UCSD-AML1 (cell line): Measurements from ENCODE around the gene EYS.

ENCODE experiments used
- DNase-seq: peaks from one replicate; lab custom pipeline; 2025; ENCODE audit not compliant: unreplicated experiment; lab: John Stamatoyannopoulos, UW

Gene EYS

DNA sequence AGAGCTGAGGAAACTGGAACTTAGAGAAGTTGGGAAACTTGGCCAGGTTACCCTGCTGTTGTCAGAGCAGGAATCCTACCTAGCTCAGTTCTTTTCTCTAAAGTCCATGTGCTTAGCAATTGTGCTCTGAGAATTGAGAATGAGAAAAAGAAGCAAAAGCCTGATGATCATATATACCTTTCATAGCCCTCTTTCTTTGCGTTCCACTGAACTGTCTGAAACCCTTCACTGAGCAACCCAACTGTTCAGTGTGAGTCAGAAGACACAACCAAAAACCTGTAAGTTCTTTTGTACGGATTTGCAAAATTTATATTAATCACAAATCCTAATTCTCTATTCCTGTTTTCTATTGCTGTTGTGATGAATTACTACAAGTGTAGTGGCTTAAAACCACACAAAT is 1990.9 kb downstream of the EYS start:
- no peak for DNase-seq

DNA sequence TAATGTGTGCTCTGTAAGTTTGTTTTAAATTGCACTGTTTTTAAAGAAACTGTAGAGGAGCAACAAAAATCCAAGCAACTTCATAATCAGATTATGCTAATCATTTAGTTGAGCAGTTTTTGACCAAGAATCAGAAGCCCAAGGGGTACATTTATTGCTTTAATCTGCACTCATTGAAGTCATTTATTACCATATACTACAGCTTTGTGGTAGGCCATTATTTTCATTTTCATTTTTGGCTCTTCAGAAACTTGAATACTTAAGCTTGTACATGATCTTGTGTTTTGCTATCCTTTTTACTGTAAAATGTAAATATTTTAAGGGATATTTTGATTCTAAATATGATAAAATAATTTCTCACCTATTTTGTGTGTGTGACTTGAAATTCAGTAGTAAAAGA is 1992.9 kb downstream of the EYS start:
- DNase-seq = no peak

DNA sequence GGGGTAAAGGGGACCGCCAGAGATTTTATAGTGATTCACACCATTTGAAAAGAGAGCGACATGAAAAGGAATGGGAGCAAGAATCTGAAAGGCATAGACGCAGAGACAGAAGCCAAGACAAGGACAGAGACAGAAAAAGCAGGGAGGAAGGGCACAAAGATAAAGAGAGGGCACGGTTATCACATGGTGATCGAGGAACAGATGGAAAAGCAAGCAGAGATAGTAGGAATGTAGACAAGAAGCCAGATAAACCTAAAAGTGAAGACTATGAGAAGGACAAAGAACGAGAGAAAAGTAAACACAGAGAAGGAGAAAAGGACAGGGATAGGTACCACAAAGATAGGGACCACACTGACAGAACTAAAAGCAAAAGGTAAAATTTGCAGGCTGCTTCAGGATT is 1993.7 kb downstream of the EYS start:
- no peak for DNase-seq

DNA sequence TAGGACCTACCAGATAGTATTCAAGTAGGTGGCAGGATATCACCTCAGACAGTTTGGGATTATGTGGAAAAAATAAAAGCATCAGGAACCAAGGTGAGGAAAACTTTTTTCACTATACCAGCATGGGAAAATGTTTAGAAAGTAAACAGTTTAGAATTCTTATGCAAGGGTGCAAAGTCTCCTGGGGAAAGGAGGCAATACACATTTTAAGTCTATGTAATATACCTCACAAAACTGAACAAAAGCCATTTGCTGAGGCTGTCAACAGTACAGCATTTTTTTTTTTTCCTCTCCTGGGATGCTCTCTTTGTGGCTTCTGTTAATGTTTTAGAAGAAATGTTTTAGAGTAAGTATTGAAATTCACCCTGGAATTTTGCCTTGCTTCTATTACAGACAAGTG is 1997.9 kb downstream of the EYS start:
- DNase-seq = no peak

DNA sequence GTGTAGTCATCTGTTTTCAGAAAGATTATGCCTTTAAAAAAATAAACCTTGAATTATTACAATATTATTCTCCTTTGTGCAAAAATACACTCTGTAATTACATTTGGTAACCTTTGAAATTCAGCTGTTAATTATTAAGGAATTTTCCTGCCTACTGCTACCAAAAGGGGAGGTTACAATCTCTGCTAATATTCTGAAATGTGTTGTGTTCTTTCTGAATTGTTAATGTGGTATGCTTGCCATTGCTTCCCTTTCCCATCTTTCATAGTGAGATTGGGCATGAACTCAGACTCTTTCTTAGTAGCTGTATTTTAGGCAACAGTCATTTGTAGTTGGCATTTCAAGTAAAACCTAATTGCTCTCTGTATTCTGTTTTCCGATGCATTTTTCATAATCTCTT is 1998.4 kb downstream of the EYS start:
- no peak for DNase-seq

DNA sequence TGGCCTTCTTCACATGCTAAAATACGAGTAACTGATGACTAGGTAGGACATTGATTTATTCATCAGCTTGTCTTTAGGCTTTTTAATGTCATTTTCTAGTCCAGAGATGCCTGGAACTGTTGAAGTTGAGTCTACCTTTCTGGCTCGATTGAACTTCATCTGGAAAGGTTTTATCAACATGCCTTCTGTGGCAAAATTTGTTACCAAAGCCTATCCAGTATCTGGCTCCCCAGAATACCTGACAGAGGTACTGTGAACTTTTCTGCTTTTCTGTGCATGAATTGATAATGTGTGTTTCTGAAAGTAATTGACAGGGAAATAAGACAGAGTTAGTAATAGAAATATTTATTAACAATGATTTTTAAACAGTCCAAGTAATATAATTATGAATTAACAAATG is 2000.4 kb downstream of the EYS start:
- no peak for DNase-seq

DNA sequence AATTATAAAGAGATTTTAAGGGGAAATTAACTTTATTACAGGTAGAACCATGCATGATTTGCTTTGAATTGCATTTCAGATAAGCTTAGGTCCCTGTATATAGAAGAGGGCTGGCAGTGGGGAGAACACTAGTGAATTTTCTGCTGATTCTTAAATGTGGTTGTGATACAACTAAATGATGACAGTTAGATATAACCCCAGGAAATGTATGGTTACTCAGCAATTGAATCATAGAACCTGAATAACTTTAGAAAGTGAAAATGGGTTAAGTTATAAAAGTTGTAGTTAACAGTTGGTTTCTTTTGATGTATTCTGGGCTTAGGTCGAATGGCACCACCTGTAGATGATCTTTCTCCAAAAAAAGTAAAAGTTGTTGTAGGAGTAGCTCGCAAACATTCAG is 2001.3 kb downstream of the EYS start:
- no peak for DNase-seq

DNA sequence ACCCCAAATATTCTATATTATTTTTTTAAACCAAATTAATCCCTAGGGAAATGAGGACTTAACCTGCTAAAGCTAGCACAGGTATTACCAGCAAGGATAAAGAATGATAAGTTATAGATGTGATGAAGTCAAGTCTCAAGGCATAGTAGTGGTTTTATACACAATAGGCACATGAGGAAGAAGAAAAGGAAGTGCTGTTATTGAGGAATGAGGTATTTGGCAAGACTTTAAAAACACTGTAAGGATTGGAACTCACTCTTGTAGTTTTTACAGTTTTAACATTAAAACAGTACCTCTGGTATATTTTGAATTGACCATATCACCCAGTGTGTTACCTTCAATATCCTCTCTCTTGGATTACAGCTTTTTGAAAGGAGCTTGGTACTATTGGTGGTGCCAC is 2016.8 kb downstream of the EYS start:
- no peak for DNase-seq

DNA sequence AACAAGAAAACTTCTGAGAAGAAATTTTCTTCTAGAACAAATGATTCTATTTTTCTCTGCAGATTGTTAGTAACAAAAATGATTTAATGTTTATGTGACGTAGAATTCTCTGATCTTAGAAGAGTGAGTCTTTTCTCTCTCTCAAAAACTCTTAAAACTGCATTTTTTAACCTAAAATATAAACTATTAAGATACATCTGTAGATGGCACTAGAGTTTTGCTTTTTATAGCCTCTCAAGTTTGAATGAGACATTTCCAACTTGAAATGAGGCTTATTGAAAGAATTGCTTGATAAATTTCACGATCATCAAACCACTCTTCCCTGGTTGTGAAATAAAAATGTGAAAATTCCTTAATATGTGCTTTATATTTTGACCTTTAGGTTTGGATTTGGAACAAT is 2017.6 kb downstream of the EYS start:
- no peak for DNase-seq

DNA sequence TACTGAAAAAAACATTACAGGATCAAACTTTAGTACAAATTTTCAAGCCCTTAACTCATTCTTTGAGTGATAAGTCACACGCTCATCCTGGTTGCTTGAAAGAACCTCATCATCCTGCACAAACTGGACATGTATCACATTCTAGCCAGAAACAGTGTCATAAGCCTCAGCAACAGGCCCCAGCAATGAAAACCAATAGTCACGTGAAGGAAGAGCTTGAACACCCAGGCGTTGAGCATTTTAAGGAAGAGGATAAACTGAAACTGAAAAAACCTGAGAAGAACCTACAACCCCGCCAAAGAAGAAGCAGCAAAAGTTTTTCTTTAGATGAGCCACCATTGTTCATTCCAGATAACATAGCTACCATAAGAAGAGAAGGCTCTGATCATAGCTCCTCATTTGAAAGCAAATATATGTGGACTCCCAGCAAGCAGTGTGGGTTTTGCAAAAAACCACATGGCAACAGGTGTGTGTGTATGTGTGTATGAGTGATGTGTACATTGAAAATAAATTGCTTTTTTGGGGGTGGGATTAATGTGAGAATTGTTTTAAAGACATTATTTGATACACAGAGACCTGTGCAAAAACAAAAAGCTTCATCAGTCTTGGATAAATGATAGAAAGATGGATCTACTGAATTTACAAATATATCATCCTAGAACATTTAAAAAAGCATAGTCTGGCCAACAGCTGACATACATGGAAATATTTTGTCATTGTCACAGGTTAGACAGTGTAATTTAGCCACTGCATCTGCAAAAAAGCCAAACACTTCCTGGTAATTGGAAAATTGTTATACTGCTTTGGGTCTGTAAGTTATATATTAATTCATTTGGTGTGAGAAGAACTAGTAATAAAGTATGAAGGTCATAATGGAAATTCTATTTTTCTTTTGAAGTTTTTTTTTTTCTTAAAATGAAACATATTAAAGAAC is 2021.3 kb downstream of the EYS start:
- DNase-seq = no peak

DNA sequence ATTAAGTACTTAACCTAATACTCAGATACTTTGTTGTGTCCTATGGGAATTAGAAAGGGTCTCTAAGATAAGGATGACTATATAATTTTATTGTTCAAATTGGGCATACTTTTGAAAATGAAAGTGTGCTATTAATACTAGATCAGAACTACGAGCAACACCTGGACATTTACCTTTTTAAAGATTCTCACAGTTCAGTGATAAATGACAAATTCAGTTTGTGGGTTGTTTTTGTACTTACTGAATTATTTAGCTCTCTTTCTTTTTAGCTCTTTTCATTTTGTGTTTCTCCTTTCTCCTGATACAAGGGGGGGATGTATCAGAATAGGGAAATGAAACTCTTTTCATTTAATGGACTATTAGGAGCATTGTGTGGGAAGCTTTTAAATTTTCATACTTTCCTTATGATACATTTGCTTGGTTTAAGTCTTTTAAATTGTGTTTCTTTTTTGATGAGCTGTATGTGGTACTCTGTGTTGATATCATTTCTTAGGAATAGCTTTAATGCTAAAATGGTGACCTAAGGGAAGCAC is 2023.9 kb downstream of the EYS start:
- DNase-seq = no peak

DNA sequence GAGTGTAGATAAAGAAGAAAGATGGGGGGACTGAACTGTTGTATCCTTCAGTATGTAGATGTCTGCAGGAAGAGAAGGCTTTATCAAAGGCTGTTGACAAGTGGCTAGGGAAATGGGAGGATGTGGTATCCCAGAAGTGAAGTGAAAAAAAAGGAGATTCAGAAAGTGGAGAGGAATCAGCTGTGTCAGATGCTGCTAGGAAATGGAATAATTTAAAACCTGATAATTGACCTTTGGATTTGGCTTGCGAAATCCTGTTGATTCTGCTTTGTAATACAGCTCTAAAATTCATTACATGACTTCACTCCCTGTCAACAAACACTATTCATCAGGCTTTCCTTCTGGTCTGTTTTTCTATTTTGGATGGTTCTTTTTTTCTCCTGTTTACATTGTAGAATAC is 2029.7 kb downstream of the EYS start:
- no peak for DNase-seq

DNA sequence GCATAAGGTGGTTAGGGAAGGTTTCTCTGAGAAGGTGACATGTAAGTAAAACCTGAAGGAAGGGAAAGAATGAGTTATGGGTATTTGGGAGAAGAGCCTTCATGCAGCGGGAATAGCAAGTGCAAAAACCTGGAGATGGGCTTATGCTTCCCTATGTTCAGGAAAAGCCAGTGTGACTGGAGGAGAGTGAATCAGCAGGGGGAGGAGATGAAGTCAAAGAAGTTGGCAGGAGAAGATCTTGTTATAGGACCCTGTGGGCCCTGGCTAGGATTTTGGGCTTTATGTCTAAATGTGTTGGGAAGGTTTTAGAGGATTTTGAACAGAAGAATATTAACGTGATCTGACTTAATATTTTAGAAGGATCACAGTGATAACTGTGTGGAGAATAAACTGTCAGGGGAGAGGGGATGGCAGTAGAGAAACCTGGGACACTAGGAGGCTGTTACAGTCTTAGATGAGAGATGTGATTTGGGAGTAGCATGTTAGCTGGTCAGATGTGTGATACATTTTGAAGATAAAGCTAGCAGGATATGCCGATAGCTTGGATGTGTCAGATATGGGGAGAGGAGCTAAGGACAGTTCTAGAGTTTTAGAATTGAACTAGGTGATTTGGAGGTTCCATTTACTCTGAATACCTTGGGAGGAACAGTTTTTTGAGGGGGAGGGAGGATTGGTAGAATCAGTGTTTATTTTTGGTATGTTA is 2030.5 kb downstream of the EYS start:
- DNase-seq = no peak

DNA sequence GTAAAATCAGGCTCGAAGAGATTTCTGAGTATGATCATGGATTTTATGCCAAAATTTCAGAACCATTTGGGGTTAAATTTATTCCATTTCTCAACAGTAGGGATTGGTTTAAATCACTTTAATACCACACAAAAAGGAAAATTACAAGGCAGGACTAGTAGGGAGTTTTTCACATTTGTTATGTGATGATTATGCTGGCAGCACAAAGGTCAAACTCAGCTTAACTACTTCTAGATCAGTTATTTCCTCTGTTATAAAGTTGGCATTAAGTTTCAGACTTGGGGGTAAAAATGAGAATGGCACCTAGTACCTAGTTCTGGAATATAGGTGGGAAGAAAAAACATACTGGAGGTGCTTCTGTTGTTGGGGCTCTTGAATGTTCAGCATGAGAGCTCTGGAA is 2031.9 kb downstream of the EYS start:
- DNase-seq = no peak

DNA sequence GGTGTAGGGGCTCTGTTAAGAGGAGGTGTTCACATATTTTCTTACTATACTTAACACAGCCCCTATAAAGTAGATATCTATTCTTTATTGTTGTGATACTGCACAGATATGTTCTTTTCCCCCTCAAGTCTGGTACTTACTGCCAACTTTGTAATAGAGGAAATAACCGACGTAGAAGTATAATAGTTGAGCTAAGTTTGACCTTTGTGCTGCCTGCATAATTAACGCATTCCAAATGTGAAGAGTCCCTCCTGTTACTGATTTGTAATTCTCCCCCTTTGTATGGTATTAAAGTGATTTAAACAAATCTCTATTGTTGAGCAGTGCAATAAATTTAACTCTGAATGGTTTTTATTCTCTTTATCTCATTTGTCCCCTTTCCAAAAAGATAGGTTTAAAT is 2032.4 kb downstream of the EYS start:
- no peak for DNase-seq

DNA sequence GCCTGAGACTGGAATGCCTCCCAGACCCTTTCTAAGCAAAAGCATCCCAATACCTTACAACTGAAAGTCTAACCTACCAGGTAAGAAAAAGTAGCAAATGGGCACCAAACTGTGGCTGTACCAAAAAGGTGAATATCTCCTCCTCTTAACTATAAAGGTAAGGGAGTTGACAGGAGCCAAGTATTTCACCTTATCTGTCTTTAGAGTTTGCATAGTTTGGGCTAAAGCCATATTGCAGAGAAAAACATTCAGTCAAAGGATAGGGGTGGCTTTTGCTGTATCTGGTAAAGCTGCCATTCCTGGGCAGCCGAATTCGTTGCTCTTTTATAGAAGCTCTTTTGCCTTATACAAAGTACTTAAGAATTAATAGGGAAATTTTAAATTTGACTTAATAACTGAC is 2033.3 kb downstream of the EYS start:
- DNase-seq = no peak

DNA sequence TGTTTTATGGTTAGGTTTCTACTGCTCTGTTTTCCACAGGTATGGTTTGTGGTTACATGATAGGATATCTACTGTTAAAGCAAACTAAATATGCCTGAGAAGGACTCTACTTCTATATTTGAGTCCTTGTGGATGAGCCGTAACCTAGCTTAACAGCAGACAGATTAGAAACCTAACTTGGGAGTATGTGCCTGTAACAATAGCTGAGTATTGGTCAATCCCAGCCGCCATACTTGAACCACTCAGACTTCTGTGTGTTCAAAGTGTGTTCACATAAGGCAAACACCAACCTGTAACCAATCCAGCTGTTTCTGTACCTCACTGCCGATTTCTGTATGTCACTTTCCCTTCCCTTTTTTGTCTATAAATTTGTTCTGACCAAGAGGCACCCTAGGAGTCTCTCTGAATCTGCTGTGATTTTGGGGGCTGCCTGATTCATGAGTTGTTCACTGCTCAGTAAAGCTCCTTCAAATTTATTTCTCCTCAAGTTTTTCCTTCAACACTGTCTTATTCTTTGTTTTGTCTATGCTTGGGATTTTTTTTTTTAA is 2034.4 kb downstream of the EYS start:
- no peak for DNase-seq

DNA sequence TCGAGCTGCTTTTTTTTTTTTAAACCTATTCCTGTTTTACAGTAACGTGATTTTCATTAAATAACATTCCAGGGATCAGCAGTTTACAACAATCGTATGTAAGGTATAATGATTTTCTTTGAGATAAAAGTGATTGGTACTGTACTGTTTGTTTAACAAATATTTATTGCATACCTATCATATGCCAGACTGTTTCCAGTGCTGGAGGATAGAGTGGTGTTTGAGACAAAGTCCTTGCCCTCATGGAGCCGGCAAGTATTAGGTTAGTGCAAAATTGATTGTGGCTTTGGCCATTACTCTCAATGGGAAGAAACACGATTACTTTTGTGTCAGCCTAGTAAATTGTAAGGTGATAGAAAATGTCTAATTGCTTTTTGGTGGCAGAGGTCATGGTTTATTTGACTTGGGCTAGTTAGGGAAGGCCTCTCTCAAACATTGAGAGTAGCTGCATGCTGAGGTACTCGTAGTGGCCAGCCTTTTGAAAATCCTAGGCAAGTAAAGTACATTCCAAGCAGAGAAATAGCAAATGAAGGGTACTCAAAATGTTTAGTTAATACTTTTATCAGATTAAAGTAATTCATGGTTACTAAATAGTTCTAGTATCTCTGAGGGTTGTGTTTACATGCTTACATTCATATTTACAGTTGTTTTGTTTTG is 2035.8 kb downstream of the EYS start:
- no peak for DNase-seq
